Stimulated activated CD4-positive, alpha-beta T cell treated with anti-CD3 and anti-CD28 coated beads, Interleukin-4, amount 100 ng/mL, for 4 hours (primary cell): Measurements from ENCODE around the gene SSU72.
"Not testable (repeated sequence)": the region's sequence is repeated elsewhere in the genome, so short reads cannot be mapped to it uniquely, and the experiment has no call there.

Source experiments
- DNase-seq, 2 experiments: peaks; one replicate each; pipeline ENCODE4 v3.0.0-alpha.2; 2020

Gene SSU72

GRCh38 chr1:1524750-1525383 is 49.8 kb downstream of the SSU72 start:
- DNase-seq, result not testable (repeated sequence)

DNA sequence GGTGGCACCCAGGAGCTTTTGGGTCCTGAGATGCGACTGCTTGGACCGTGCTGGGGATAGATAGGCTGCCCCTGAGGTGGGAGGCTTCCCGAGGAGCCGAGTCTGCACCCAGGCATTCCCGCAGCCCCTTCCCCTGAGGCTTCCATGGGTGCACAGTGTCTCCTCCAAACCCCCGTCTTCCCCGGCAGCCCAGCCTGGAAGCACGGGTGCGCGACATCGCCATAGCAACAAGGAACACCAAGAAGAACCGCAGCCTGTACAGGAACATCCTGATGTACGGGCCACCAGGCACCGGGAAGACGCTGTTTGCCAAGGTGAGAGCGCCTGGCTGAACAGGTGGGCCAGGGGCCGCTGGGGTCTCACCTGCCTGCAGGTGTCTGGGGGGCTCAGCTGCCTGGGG is 51.0 kb downstream of the SSU72 start:
- not testable (repeated sequence) for DNase-seq

GRCh38 chr1:1523226-1523625 is 51.4 kb downstream of the SSU72 start:
- not testable (repeated sequence) for DNase-seq

GRCh38 chr1:1522536-1522935 is 52.1 kb downstream of the SSU72 start:
- not testable (repeated sequence) for DNase-seq

- DNase-seq, result no peak
Measured at GRCh38 chr1:1521331-1521730, 53.3 kb downstream of the SSU72 start.

- DNase-seq, result not testable (repeated sequence)
Measured at GRCh38 chr1:1519805-1520505, 54.7 kb downstream of the SSU72 start.

DNA sequence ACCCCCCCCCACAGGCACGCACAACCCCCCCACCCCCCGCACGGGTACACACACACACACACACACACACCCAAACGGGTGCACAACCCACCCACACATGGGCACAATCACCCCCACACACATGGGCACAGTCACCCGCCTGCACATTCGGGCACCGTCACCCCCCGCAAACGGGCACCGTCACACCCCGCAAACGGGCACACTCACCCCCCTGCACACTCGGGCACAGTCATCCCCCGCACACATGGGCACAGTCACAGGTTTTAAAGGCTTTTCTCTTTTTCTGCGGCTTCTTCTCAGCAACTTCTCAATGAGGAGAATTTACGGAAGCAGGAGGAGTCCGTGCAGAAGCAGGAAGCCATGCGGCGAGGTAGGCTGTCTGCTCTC is 56.0 kb downstream of the SSU72 start:
- not testable (repeated sequence) for DNase-seq

GRCh38 chr1:1517973-1518620 is 56.6 kb downstream of the SSU72 start:
- no peak for DNase-seq

GRCh38 chr1:1516923-1517322 is 57.7 kb downstream of the SSU72 start:
- DNase-seq, result not testable (repeated sequence)

GRCh38 chr1:1514376-1514775 is 60.3 kb downstream of the SSU72 start:
- DNase-seq, result not testable (repeated sequence)

- not testable (repeated sequence) for DNase-seq
Measured at GRCh38 chr1:1513675-1514074, 61.0 kb downstream of the SSU72 start.

DNA sequence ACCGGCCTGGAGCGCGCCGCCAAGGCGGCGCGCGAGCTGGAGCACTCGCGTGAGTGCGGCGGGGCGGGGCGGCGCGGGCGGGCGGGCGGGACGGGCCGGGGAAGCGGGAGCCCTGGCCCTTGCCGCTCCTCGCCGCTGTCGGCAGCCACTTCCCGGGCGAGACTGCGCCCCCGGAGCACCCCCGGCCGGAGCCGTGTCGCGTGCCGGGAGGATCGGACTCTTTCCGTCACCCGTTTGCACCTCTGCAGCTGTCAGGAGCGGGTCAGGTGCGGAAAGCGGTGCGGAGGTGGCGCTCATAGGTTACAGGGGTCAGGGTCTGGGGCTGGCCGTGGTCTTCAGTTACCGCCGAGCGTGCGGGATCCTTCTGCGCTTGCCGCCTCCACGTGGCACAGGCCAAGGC is 62.2 kb downstream of the SSU72 start:
- DNase-seq, result peak; percentile 19 to 23

- DNase-seq, result peak; percentile 95 to 97
Measured at GRCh38 chr1:1511533-1512285, 63.0 kb downstream of the SSU72 start, which contains the start of gene ATAD3A. Gene ATAD3A (plus strand): TSS chr1:1512162. CDS start chr1:1512269, 107 bp downstream.

GRCh38 chr1:1510912-1511532 is 63.6 kb downstream of the SSU72 start:
- no peak for DNase-seq

GRCh38 chr1:1509465-1509850 is 65.2 kb downstream of the SSU72 start:
- not testable (repeated sequence) for DNase-seq

GRCh38 chr1:1508775-1509464 is 65.7 kb downstream of the SSU72 start:
- not testable (repeated sequence) for DNase-seq

DNA sequence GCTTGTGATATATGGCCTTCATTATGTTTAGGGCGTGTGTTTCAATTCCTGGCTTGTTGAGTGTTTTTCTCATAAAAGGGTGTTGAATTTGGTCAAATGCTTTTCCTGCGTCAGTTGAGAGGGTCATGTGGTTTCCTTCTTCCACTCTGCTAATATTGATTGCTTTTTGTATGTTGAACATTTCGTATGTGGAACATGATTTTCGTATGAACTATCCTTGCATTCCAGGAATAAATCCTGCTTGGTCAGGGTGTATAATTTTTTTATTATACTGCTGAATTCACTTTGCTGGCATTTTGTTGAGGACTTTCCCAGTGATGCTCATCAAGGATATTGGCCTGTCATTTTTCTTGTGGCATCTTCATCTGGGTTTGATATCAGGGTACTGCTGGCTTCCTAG is 67.4 kb downstream of the SSU72 start:
- DNase-seq, result no peak

DNA sequence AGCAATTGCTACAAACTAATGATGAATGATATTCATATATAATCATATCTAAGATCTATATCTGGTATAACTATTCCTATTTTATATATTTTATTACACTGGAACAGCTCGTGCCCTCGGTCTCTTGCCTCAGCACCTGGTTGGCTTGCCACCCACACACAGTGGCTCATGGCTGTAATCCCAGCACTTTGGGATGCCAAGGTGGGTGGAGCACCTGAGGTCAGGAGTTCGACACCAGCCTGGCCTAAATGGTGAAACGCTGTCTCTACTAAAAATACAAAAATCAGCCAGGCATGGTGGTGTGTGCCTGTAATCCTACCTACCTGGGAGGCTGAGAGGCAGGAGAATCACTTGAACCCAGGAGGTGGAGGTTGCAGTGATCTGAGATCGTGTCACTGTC is 68.9 kb downstream of the SSU72 start:
- DNase-seq, result not testable (repeated sequence)

GRCh38 chr1:1505366-1505798 is 69.3 kb downstream of the SSU72 start:
- DNase-seq, result not testable (repeated sequence)

DNA sequence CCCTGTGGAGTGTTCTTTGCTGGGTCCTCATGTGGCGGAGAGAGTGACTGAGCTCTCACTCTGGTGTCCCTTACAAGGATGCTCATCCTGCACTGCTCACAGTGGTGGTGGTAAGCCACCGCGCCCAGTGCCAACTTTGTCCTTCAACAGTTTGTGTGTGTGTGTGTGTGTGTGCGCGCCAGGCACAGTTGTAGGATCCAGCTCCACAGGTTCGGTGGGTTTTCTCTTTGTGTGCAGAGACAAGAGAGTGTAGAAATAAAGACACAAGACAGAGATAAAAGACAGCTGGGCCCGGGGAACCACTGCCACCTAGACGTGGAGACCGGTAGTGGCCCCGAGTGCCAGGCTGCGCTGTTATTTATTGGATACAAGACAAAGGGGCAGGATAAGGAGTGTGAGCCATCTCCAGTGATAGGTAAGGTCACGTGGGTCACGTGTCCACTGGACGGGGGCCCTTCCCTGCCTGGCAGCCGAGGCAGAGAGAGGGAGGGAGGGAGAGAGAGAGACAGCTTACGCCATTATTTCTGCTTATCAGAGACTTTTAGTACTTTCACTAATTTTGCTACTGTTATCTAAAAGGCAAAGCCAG is 69.8 kb downstream of the SSU72 start:
- peak; percentile 57 to 59 for DNase-seq

- DNase-seq, result not testable (repeated sequence)
Measured at GRCh38 chr1:1495461-1495975, 79.1 kb downstream of the SSU72 start.
